ENCODE data around the gene SUCLG2. TPM values are rescaled to one million over a fixed set of nuclear protein-coding genes. Genes with fewer than 3 reads are reported as not detected.

Gene SUCLG2
- total RNA-seq, 1 experiment from 2014 or later, result 38.5 TPM

DNA sequence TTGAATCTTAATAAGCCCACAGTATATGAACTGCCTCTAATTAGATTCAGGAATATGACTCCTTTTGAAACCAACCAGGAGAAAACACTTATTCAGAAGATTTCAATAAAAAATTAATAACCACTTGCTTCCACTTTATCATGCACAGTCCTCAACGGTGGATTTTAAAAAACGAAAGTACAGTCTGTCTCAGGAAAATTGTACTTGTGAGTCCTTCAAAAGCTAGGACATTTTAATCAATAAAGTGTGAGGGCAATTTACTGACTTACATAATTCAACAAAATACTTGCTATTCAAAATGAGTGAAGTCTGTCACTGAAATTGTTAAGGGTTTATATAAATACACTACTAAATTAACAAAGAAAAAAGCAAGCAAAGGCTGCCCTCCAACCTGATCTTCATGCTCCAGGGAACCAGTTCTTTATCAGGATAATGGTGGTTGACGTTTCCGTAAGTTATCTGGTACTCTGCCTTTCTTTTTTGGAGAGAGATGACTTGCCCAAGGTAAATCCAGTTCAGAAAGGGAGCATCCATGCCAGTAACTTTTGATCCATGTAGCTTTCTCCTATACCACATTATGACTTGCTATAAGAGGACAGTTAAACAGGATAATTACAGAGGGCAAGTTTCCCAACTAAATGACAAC is 17.0 kb downstream of the SUCLG2 start:
- no peak overlapping the region for H4K5ac ChIP-seq (ENCODE audit: insufficient read length, low read depth, low read length)
- peaks cover 0 to 6% (median 0%) of the 10 kb centered on the region in 3 experiments; a peak in 3 of 7 replicates for H3K36me3 Mint-ChIP-seq (ENCODE audit: insufficient read depth in 1 of 3, low read depth in 3 of 3)
- no peak overlapping the region for H2BK5ac ChIP-seq (ENCODE audit: insufficient read length, low read length)
- no peak overlapping the region for H3T11ph ChIP-seq (ENCODE audit: low read length)
- H3K27me3 ChIP-seq (ENCODE audit: insufficient read depth, low read length), result no peaks in the 10 kb centered on the region
- H2AFZ ChIP-seq (ENCODE audit: low read length), result no peak overlapping the region
- no peak overlapping the region for H3K4ac ChIP-seq (ENCODE audit: low read depth, low read length)
- H3K9me3 ChIP-seq (ENCODE audit: control insufficient read depth, low read depth, low read length), result no peaks in the 10 kb centered on the region
- DNase-seq, result no peak
- H3K14ac ChIP-seq (ENCODE audit: insufficient read depth, low read length), result no peak overlapping the region
- H4K91ac ChIP-seq (ENCODE audit: insufficient read length, low read depth, low read length), result no peak overlapping the region
- H2BK120ac ChIP-seq (ENCODE audit: low read depth, low read length, poor library complexity, severe bottlenecking), result no peak overlapping the region
- no peak overlapping the region for H2BK15ac ChIP-seq (ENCODE audit: low read depth, low read length)
- no peaks in the 10 kb centered on the region for H3K9me3 Mint-ChIP-seq
- peaks cover 7 to 8% of the 10 kb centered on the region in 2 experiments for H3K4me1 Mint-ChIP-seq
- no peak overlapping the region for H3K4me3 Mint-ChIP-seq
- TF ChIP-seq CTCF (conservative IDR thresholded peaks at IDR 0.05), result no peak
- no peaks in the 10 kb centered on the region for H4K20me1 ChIP-seq (ENCODE audit: control insufficient read depth, insufficient read depth, insufficient read length)
- H3K27ac Mint-ChIP-seq, result no peak overlapping the region
- no peaks in the 10 kb centered on the region for H3K79me2 ChIP-seq (ENCODE audit: insufficient read depth, low read length)
- no peak overlapping the region for H3K23ac ChIP-seq (ENCODE audit: insufficient read length, low read depth, low read length)
- H3K4me2 ChIP-seq (ENCODE audit: insufficient read depth, insufficient read length, low read length), result no peak overlapping the region
- H3K18ac ChIP-seq (ENCODE audit: insufficient read length, low read depth, low read length), result no peak overlapping the region
- no CpG with 5 or more reads among the region's 4 CpGs for whole genome bisulfite sequencing (ENCODE audit: extremely low coverage, insufficient read length, low lambda C conversion rate)
- H4K8ac ChIP-seq (replicated peaks; ENCODE audit: insufficient read length, low read depth, low read length), result no peak overlapping the region
- no peak overlapping the region for H2AK5ac ChIP-seq (ENCODE audit: insufficient read length, low read length)
- no peaks in the 10 kb centered on the region for H3K27me3 Mint-ChIP-seq (ENCODE audit: low read depth)
- H3K4me1 ChIP-seq (ENCODE audit: insufficient read depth, low read length), result no peaks in the 10 kb centered on the region
- no peak overlapping the region for H3K9ac ChIP-seq (ENCODE audit: extremely low read depth, insufficient read length, low read length)
- H3K27ac ChIP-seq (ENCODE audit: insufficient read length, low read depth, low read length), result no peak overlapping the region
- H2BK12ac ChIP-seq (ENCODE audit: insufficient read length, low read depth, low read length), result no peak overlapping the region
- H3K79me1 ChIP-seq (ENCODE audit: insufficient read depth, low read depth, low read length, poor library complexity, severe bottlenecking), result peaks cover 2% of the 10 kb centered on the region
- no peak overlapping the region for H2BK20ac ChIP-seq (ENCODE audit: low read depth, low read length, poor library complexity, severe bottlenecking)
- no peak overlapping the region for H3K56ac ChIP-seq (ENCODE audit: insufficient read length, low read depth, low read length)
- no peaks in the 10 kb centered on the region for H3K23me2 ChIP-seq (ENCODE audit: insufficient read length, low read depth, low read length, poor library complexity, severe bottlenecking)

Data from H9 (cell line).